Effector memory CD4-positive, alpha-beta T cell (primary cell): ENCODE results near the gene CHD6.

Experiments
- DNase-seq, 3 donors: peaks; one replicate each; pipeline ENCODE4 v3.0.0-alpha.2; 2020
- H3K27ac ChIP-seq: 2 replicates; pipeline ENCODE4 v1.7.0; 2013; ENCODE audit warnings: mild to moderate bottlenecking, low read length, moderate library complexity; ENCODE audit not compliant: insufficient read depth, poor library complexity, severe bottlenecking
- H3K27me3 ChIP-seq: replicated peaks from 2 replicates; pipeline ENCODE4 v1.7.0; 2013; ENCODE audit warnings: mild to moderate bottlenecking, low read length; ENCODE audit not compliant: insufficient read depth, control insufficient read depth, poor library complexity, severe bottlenecking
- H3K36me3 ChIP-seq: 2 replicates; pipeline ENCODE4 v1.7.0; 2013; ENCODE audit warnings: mild to moderate bottlenecking, low read length, moderate library complexity; ENCODE audit not compliant: control insufficient read depth, insufficient read depth
- H3K4me1 ChIP-seq: 2 replicates; pipeline ENCODE4 v1.7.0; 2013; ENCODE audit warnings: low read length, mild to moderate bottlenecking; ENCODE audit not compliant: control insufficient read depth, insufficient read depth, poor library complexity, severe bottlenecking
- H3K4me3 ChIP-seq: 2 replicates; pipeline ENCODE4 v1.7.0; 2013; ENCODE audit warnings: low read length, low read depth, mild to moderate bottlenecking; ENCODE audit not compliant: insufficient read depth, poor library complexity, severe bottlenecking
- H3K9me3 ChIP-seq: 2 replicates; pipeline ENCODE4 v1.7.0; 2013; ENCODE audit warnings: mild to moderate bottlenecking, low read length, moderate library complexity; ENCODE audit not compliant: control insufficient read depth

The CHD6 gene

GRCh38 chr20:41534842-41535241 is 83.3 kb downstream of the CHD6 start:
- Histone ChIP-seq H3K27ac (no peak overlapping the region), H3K4me1 (no peaks in the 10 kb centered on the region), H3K4me3 (no peak overlapping the region), H3K36me3 (peaks cover 47% of the 10 kb centered on the region), H3K9me3 (no peaks in the 10 kb centered on the region), H3K27me3 (no peaks in the 10 kb centered on the region)
- DNase-seq: no peak

DNA sequence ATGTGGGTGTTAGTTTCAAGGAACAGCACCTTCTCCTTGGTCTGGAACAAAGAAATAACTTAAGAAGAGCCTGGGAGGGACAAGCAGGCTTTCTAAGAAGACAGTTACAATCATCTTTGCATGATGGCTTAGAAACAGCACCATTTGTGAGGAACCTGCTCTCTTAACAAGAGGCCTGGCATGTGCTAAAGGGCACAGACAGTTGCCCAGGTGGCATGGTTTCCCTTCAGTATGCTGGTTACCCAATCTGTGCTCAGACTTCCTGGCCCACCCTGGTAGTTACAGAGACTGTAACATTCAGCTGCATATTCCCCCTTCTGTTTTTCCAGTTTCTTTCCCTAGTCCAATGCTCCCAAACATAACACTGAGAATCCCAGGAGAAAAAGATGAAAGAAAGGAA is 84.0 kb downstream of the CHD6 start:
- H3K27me3 ChIP-seq: no peaks in the 10 kb centered on the region
- H3K4me3 ChIP-seq: no peak overlapping the region
- no peak for DNase-seq
- no peak overlapping the region for H3K27ac ChIP-seq
- H3K36me3 ChIP-seq: peaks cover 43% of the 10 kb centered on the region
- H3K9me3 ChIP-seq: no peaks in the 10 kb centered on the region
- H3K4me1 ChIP-seq: no peaks in the 10 kb centered on the region

DNA sequence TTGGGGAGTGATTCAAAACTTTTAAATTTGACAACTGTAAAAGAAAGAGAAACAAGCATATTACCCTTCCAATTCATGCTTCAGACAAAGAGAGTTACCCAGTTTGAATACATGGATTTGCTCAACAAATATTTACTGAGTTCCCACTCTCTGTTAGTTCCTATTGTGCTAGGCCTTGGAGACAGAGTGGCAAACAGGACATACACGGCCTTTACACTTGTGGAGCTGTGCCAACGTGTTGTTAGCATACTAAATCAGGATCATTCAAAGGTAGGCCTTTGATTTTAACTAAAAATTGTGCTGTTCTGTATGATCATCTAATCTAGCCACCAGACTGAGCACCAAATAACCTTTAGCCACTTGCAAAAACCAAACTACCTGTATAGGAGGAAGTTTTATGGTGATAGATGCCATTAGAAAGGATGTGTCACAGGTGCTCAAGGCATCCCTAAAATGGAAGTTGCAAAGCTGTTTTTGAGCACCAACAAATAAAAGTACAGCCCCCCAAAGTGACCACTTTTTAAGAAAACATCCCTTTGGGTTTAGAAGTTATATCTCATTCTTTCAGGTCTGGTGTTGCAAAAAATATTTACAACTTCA is 84.5 kb downstream of the CHD6 start:
- no peak for DNase-seq
- peaks cover 40% of the 10 kb centered on the region for H3K36me3 ChIP-seq

GRCh38 chr20:41532935-41533334 is 85.2 kb downstream of the CHD6 start:
- Histone ChIP-seq H3K27me3 (no peaks in the 10 kb centered on the region), H3K36me3 (peaks cover 39% of the 10 kb centered on the region), H3K9me3 (no peaks in the 10 kb centered on the region), H3K27ac (no peak overlapping the region), H3K4me3 (no peak overlapping the region), H3K4me1 (no peaks in the 10 kb centered on the region)
- DNase-seq: no peak

More for the DNA sequence above, 84.5 kb downstream of the CHD6 start:
- no peak overlapping the region for H3K27ac ChIP-seq
- H3K4me3 ChIP-seq: no peak overlapping the region
- no peaks in the 10 kb centered on the region for H3K27me3 ChIP-seq
- H3K9me3 ChIP-seq: no peaks in the 10 kb centered on the region
- no peaks in the 10 kb centered on the region for H3K4me1 ChIP-seq

DNA sequence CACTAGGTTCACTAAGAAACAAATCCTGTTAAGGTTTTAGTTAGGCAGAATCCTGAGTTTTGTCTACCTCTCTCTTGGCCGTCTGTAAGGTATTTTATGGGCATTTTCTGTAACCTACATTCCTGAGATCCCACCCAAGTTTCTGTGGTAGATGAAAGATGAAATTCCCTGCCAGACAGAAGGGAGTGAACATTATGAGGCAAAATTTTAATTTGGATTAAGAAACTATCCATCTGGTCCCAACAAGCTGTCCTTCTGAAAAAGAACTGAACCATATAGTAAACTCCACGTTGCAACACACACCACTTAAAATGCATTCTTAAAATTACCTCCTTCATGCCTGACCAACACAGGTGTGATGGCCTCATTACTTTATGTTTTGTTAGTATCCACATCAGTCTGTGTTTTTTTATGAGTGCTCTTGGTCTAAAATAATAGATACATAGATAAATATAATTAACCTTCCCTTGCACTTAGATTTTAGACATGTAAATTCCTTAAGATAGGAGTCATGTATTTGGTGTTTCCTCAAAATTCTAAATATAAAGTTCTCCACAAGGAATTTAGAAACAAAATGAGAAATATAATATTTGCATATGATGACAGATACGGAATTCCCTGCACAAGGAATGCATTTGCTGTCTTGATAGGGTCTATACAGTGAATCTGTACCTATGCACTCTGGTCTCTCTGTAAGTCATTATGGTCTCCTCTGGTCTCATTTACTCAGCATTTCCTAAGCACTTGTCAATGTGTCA is 86.5 kb downstream of the CHD6 start:
- no peaks in the 10 kb centered on the region for H3K27me3 ChIP-seq
- no peak overlapping the region for H3K27ac ChIP-seq
- no peaks in the 10 kb centered on the region for H3K4me1 ChIP-seq
- no peaks in the 10 kb centered on the region for H3K9me3 ChIP-seq
- peaks cover 33% of the 10 kb centered on the region for H3K36me3 ChIP-seq
- no peak overlapping the region for H3K4me3 ChIP-seq
- no peak for DNase-seq

- Histone ChIP-seq H3K9me3 (no peaks in the 10 kb centered on the region), H3K27me3 (no peaks in the 10 kb centered on the region), H3K4me3 (no peak overlapping the region), H3K27ac (no peak overlapping the region), H3K36me3 (peaks cover 33% of the 10 kb centered on the region), H3K4me1 (no peaks in the 10 kb centered on the region)
- DNase-seq: no peak
These were observed 87.3 kb downstream of the CHD6 start for GRCh38 chr20:41530923-41531322.

- H3K27me3 ChIP-seq: no peaks in the 10 kb centered on the region
These were observed 91.8 kb downstream of the CHD6 start for GRCh38 chr20:41526327-41526726.

DNA sequence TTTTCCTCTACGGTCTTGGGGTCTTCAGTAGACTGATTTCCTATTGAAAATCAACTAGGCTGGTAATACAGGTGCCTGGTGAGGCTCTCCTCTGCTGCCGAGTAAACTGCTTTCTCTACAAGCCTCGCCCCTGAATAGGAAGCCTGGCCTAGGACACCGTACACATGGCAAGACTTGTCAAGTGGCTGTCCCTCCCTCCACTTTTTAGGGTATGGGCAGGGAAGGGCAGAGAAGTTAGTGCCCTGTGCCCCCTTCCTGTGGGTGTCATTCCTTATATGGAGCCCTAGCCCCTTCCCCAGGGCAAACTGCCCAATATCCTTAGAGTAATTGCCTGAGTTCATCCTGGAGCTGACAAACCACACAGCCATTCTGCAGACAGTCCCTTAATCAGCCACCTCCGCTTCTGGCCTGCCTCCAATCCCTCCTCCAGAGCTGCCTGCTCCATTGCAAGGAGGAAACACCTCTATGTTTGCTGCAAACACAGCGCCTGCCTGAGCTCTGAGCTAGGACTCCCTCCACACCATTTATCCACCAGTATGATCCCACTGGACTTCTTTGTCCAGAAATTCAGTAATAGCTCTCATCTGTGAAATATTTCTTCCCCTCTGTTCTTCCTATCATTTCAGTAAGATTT is 93.1 kb downstream of the CHD6 start:
- no peaks in the 10 kb centered on the region for H3K27me3 ChIP-seq
- DNase-seq: no peak
- H3K36me3 ChIP-seq: peaks cover 17% of the 10 kb centered on the region
- H3K4me3 ChIP-seq: no peak overlapping the region
- no peaks in the 10 kb centered on the region for H3K9me3 ChIP-seq
- H3K4me1 ChIP-seq: no peaks in the 10 kb centered on the region
- H3K27ac ChIP-seq: no peak overlapping the region

More at GRCh38 chr20:41526327-41526726, 91.8 kb downstream of the CHD6 start:
- Histone ChIP-seq H3K9me3 (no peaks in the 10 kb centered on the region), H3K4me3 (no peak overlapping the region), H3K4me1 (no peaks in the 10 kb centered on the region), H3K36me3 (peaks cover 18% of the 10 kb centered on the region), H3K27ac (no peak overlapping the region)
- DNase-seq: no peak

GRCh38 chr20:41523857-41524256 is 94.3 kb downstream of the CHD6 start:
- DNase-seq: no peak
- no peaks in the 10 kb centered on the region for H3K4me1 ChIP-seq
- peaks cover 17% of the 10 kb centered on the region for H3K36me3 ChIP-seq
- no peak overlapping the region for H3K27ac ChIP-seq
- no peaks in the 10 kb centered on the region for H3K27me3 ChIP-seq
- no peaks in the 10 kb centered on the region for H3K9me3 ChIP-seq
- H3K4me3 ChIP-seq: no peak overlapping the region

- Histone ChIP-seq H3K9me3 (no peaks in the 10 kb centered on the region), H3K27ac (no peak overlapping the region)
- no peak for DNase-seq
These were observed 104.3 kb downstream of the CHD6 start for GRCh38 chr20:41513829-41514228.

More at GRCh38 chr20:41513829-41514228, 104.3 kb downstream of the CHD6 start:
- no peaks in the 10 kb centered on the region for H3K27me3 ChIP-seq
- peaks cover 30% of the 10 kb centered on the region for H3K36me3 ChIP-seq
- H3K4me3 ChIP-seq: no peak overlapping the region
- H3K4me1 ChIP-seq: no peaks in the 10 kb centered on the region
